Ishikawa (cell line): ENCODE results near the gene FGD3.

Experiments used
- CEBPB ChIP-seq: IDR thresholded peaks from 2 replicates; pipeline ENCODE4 v1.6.1; 2012
- CREB1 ChIP-seq: IDR thresholded peaks from 2 replicates; pipeline ENCODE4 v1.6.1; 2012; ENCODE audit warnings: low read depth
- EGR1 ChIP-seq: IDR thresholded peaks from 2 replicates; pipeline ENCODE4 v1.6.1; 2012
- EP300 ChIP-seq: IDR thresholded peaks from 2 replicates; pipeline ENCODE4 v1.6.1; 2012; ENCODE audit warnings: borderline replicate concordance
- FOXM1 ChIP-seq: IDR thresholded peaks from 2 replicates; pipeline ENCODE4 v1.6.1; 2012; ENCODE audit warnings: low read depth, borderline replicate concordance
- MAX ChIP-seq: IDR thresholded peaks from 2 replicates; pipeline ENCODE4 v1.6.1; 2012
- NFIC ChIP-seq: IDR thresholded peaks from 2 replicates; pipeline ENCODE4 v1.6.1; 2012
- RAD21 ChIP-seq: IDR thresholded peaks from 2 replicates; pipeline ENCODE4 v1.6.1; 2012; ENCODE audit warnings: low read depth
- TAF1 ChIP-seq: IDR thresholded peaks from 2 replicates; pipeline ENCODE4 v1.6.1; 2012; ENCODE audit warnings: low read depth, mild to moderate bottlenecking
- TCF12 ChIP-seq: IDR thresholded peaks from 2 replicates; pipeline ENCODE4 v1.6.1; 2012; ENCODE audit warnings: low read depth
- TEAD4 ChIP-seq: IDR thresholded peaks from 2 replicates; pipeline ENCODE4 v1.6.1; 2012
- YY1 ChIP-seq: IDR thresholded peaks from 2 replicates; pipeline ENCODE4 v1.6.1; 2012; ENCODE audit warnings: low read depth
- ZBTB7A ChIP-seq: IDR thresholded peaks from 2 replicates; pipeline ENCODE4 v1.6.1; 2012; ENCODE audit warnings: low read depth
- TF ChIP-seq, protein P1 (sequence below): IDR thresholded peaks from 2 replicates; pipeline ENCODE4 v1.6.1; 2012; ENCODE audit warnings: low read depth, mild to moderate bottlenecking
- TF ChIP-seq, protein P2 (sequence below): IDR thresholded peaks from 2 replicates; pipeline ENCODE4 v1.6.1; 2012

The FGD3 gene

DNA sequence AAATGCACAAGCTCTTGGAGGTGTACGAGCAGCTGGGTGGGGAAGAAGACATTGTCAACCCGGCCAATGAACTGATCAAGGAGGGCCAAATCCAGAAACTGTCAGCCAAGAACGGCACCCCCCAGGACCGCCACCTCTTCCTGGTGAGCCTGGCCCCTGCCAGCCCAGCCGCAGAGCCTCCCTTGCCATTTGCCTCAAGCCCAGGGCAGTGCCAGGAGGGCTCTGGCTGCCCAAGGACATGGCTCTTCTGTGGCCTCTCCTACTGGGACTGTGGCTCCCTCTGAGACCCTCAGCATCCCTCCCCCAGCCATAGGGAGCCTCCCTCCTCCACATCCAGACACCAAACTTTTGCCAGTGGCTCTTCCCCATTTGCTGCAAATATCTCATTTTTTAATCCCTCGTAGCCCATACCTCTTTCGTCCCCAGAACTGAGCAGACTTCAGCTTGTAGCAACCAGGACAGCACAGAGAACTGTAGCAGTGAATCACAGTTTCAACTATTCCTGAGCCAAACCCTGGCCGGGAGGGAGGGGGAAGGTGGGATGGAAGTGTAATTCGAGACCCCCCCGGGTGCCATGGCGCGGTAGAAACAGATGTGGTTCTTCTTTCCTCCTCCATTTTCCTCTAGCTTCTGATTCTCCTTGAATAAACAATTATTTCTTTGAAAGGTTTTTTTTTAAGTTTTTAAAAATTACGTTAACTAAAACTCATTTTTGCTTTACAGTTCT is 66.7 kb downstream of the FGD3 start:
- TF ChIP-seq FOXM1 = no peak
- no peak for TF ChIP-seq TAF1
- no peak for TF ChIP-seq CREB1
- TF ChIP-seq, protein P1, sequence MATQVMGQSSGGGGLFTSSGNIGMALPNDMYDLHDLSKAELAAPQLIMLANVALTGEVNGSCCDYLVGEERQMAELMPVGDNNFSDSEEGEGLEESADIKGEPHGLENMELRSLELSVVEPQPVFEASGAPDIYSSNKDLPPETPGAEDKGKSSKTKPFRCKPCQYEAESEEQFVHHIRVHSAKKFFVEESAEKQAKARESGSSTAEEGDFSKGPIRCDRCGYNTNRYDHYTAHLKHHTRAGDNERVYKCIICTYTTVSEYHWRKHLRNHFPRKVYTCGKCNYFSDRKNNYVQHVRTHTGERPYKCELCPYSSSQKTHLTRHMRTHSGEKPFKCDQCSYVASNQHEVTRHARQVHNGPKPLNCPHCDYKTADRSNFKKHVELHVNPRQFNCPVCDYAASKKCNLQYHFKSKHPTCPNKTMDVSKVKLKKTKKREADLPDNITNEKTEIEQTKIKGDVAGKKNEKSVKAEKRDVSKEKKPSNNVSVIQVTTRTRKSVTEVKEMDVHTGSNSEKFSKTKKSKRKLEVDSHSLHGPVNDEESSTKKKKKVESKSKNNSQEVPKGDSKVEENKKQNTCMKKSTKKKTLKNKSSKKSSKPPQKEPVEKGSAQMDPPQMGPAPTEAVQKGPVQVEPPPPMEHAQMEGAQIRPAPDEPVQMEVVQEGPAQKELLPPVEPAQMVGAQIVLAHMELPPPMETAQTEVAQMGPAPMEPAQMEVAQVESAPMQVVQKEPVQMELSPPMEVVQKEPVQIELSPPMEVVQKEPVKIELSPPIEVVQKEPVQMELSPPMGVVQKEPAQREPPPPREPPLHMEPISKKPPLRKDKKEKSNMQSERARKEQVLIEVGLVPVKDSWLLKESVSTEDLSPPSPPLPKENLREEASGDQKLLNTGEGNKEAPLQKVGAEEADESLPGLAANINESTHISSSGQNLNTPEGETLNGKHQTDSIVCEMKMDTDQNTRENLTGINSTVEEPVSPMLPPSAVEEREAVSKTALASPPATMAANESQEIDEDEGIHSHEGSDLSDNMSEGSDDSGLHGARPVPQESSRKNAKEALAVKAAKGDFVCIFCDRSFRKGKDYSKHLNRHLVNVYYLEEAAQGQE = no peak
- TF ChIP-seq TCF12 = no peak
- TF ChIP-seq EGR1 = no peak
- TF ChIP-seq CEBPB = no peak
- TF ChIP-seq YY1 = no peak
- TF ChIP-seq EP300 = no peak
- no peak for TF ChIP-seq MAX
- TF ChIP-seq ZBTB7A = no peak
- no peak for TF ChIP-seq TEAD4
- TF ChIP-seq RAD21 = no peak
- TF ChIP-seq, protein P2, sequence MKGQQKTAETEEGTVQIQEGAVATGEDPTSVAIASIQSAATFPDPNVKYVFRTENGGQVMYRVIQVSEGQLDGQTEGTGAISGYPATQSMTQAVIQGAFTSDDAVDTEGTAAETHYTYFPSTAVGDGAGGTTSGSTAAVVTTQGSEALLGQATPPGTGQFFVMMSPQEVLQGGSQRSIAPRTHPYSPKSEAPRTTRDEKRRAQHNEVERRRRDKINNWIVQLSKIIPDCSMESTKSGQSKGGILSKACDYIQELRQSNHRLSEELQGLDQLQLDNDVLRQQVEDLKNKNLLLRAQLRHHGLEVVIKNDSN = no peak
- no peak for TF ChIP-seq NFIC

- no peak for TF ChIP-seq CEBPB
- no peak for TF ChIP-seq NFIC
- no peak for TF ChIP-seq EGR1
- TF ChIP-seq, protein P2 = no peak
- TF ChIP-seq CREB1 = no peak
- no peak for TF ChIP-seq TAF1
- no peak for TF ChIP-seq EP300
- no peak for TF ChIP-seq TCF12
- TF ChIP-seq YY1 = no peak
- no peak for TF ChIP-seq FOXM1
Measured at GRCh38 chr9:93017621-93018020, 70.3 kb downstream of the FGD3 start.

DNA sequence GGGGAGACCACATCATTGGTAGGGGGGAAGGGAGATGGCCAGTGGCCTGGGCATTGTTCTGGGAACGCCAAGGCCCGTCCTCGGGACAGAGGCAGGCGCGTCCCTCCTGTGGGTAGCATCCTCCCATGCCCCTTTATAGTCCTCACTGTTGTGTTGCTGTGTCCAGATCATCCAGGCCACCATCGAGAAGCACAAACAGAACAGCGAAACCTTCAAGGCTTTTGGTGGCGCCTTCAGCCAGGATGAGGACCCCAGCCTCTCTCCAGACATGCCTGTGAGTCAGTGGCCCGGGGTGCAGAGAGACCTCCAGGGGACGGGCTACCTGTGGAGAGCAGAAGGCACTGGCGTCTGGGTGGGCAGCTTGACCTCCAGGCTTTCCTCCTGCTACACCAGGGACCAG is 72.8 kb downstream of the FGD3 start:
- no peak for TF ChIP-seq FOXM1
- TF ChIP-seq EP300 = no peak
- TF ChIP-seq, protein P1 = no peak
- no peak for TF ChIP-seq CEBPB
- no peak for TF ChIP-seq YY1

DNA sequence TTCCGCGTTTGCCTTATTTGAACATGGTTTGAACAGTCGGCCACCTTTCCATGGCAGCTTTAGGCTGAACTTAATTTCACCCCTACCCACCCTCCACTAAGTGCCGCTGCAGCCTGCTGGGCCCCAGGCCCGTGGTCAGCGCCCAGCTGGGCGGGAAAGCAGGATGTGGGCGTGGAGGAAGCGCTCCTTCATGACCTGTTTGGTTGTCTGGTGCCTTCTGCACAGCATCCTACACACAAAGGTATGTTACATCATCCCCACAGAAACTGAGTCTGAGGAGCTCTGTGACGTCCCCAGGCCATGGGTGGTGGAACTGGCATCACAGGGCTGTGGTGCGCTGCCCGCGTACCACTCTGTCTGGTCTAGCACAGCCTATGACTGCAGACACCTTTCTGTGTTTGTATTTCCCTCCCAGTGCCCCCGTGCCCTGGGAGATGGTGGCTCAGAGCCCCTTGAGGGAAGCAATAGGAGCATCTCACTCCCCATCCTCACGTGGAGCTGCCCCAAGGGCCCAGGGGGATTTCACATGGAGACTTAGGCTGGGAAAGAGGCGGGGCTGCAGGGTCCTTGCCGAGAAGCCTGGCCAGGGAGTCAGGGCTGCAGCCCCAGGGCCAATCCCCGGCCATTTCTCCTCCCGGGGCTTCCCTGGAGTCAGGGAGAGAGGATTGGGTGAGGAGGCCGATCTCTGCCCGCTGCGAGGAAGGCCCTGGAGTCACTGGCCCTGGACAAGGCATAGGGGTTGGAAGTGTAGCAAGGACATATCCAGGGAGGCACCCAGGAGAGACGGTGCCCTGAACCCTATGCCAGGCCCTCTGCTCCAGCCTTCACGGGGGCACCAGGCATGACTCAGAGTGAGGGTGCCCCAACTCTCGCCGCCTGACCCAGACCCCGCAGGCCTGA is 73.7 kb downstream of the FGD3 start:
- TF ChIP-seq EP300 (no peak), YY1 (no peak), TAF1 (no peak)
- TF ChIP-seq, protein P2 = no peak

- no peak for TF ChIP-seq EP300
- TF ChIP-seq TCF12 = no peak
- no peak for TF ChIP-seq TAF1
- no peak for TF ChIP-seq CEBPB
- TF ChIP-seq, protein P1 = no peak
- TF ChIP-seq, protein P2 = no peak
- no peak for TF ChIP-seq NFIC
- no peak for TF ChIP-seq MAX
Measured at GRCh38 chr9:93022066-93022465, 74.7 kb downstream of the FGD3 start.
